Keratinocyte (primary cell): ENCODE data around the gene MAZ.

Experiments
- CTCF ChIP-seq, 3 experiments: IDR thresholded peaks in 1 of 3; conservative IDR thresholded peaks in 1 of 3; optimal IDR thresholded peaks in 1 of 3; 2 replicates in 2 of 3; 3 replicates in 1 of 3; pipeline versions ENCODE3 to v1.5.1; 2011; ENCODE audit warnings: low read length in 3 of 3, mild to moderate bottlenecking in 3 of 3, moderate library complexity in 2 of 3, control low read depth in 1 of 3, inconsistent platforms in 1 of 3; ENCODE audit not compliant: insufficient read depth in 2 of 3; ENCODE audit errors: extremely low read depth in 1 of 3
- EZH2 ChIP-seq: IDR thresholded peaks from one replicate; pipeline ENCODE4 v1.6.1; 2012; ENCODE audit warnings: inconsistent platforms, mild to moderate bottlenecking, low read length, moderate library complexity

GRCh38 chr16:29791845-29792807 lies 14.2 kb upstream of the MAZ start:
- TF ChIP-seq CTCF (optimal IDR thresholded peaks at IDR 0.05 in 1 of 3, IDR thresholded peaks at IDR 0.05 in 1 of 3, conservative IDR thresholded peaks at IDR 0.05 in 1 of 3; ENCODE audit: extremely low read depth in 1 of 3, insufficient read depth in 2 of 3, low read length in 3 of 3) (no peak), EZH2 (no peak)
